OCI-LY1 (cell line): ENCODE data around the gene TEX10.

Source experiments
- CTCF ChIP-seq: fragments of 200-600 bp; sonication (generic), shearing (Covaris generic); IDR thresholded peaks from 2 replicates; pipeline ENCODE4 v1.5.1; 2017; ENCODE audit warnings: mild to moderate bottlenecking, antibody characterized with exemption, low read length, moderate library complexity, mixed read lengths
- EZH2 ChIP-seq: fragments of 200-600 bp; sonication (generic), shearing (Covaris generic); IDR thresholded peaks from 2 replicates; pipeline ENCODE4 v1.8.0; 2017; ENCODE audit warnings: borderline replicate concordance, mixed run types, mild to moderate bottlenecking, antibody characterized with exemption, low read length, moderate library complexity, mixed read lengths

- TF ChIP-seq CTCF (no peak), EZH2 (no peak)
Observed at GRCh38 chr9:100394816-100395215, 42.1 kb upstream of the TEX10 start.
